Skin epidermis (tissue), 12 donors: ENCODE data around the gene SORCS1.

Experiments used
- H3K27ac ChIP-seq, 21 experiments: fragments of 200-600 bp; sonication (generic) in 11 of 21; one replicate each; pipeline ENCODE4 v1.5.0; 2020; ENCODE audit warnings: mild to moderate bottlenecking in 3 of 21, inconsistent platforms in 2 of 21, moderate library complexity in 2 of 21
- H3K4me3 ChIP-seq, 7 experiments: fragments of 200-600 bp; sonication (generic) in 2 of 7; one replicate each; pipeline ENCODE4 v1.5.0; 2020; ENCODE audit warnings: inconsistent platforms in 2 of 7, mild to moderate bottlenecking in 2 of 7, moderate library complexity in 1 of 7

The SORCS1 gene

GRCh38 chr10:106528702-106529101 is 635.8 kb downstream of the SORCS1 start:
- H3K27ac ChIP-seq: no peak overlapping the region
- H3K4me3 ChIP-seq: no peak overlapping the region

- Histone ChIP-seq H3K4me3 (no peak overlapping the region), H3K27ac (no peak overlapping the region)
Measured at GRCh38 chr10:106525835-106526234, 638.7 kb downstream of the SORCS1 start.
